Measurements from ENCODE around the gene OBP2B.

GRCh38 chr9:133256136-133256461, 47.0 kb upstream of the OBP2B start:
- TF ChIP-seq EZH2phosphoT487 (IDR thresholded peaks at IDR 0.05; ENCODE audit: insufficient read depth, low read depth) (no peak), EZH2 (IDR thresholded peaks at IDR 0.05; ENCODE audit: insufficient read depth, poor library complexity, severe bottlenecking) (no peak)

Measured in GM23248 (cell line).